MM.1S (cell line): ENCODE measurements around the gene PALM3.
A peak's percentile ranks its signal among the peaks of the same experiment; 100 is the strongest.

Source experiments
- DNase-seq: peaks from one replicate; pipeline ENCODE4 v3.0.0-alpha.2; 2015
- H2AFZ ChIP-seq: fragments of 300-600 bp; sonication (generic); 2 replicates; pipeline ENCODE4 v1.6.0; 2016; ENCODE audit warnings: antibody characterized with exemption, low read length
- H3F3A ChIP-seq: fragments of 300-600 bp; sonication (generic); 2 replicates; pipeline ENCODE4 v1.6.1; 2016; ENCODE audit warnings: mild to moderate bottlenecking, antibody characterized with exemption, low read length, moderate library complexity, mixed read lengths; ENCODE audit not compliant: insufficient read depth
- H3K27ac ChIP-seq: fragments of 300-600 bp; sonication (generic); 2 replicates; pipeline ENCODE4 v1.5.1; 2016; ENCODE audit warnings: mild to moderate bottlenecking, low read length
- H3K27me3 ChIP-seq: fragments of 300-600 bp; sonication (generic); replicated peaks from 2 replicates; pipeline ENCODE4 v1.6.0; 2016; ENCODE audit warnings: low read length; ENCODE audit not compliant: insufficient read depth
- H3K36me3 ChIP-seq: fragments of 300-600 bp; sonication (generic); replicated peaks from 2 replicates; pipeline ENCODE4 v1.6.1; 2016; ENCODE audit warnings: mild to moderate bottlenecking, low read length, mixed read lengths; ENCODE audit not compliant: insufficient read depth
- H3K4me1 ChIP-seq: fragments of 300-600 bp; sonication (generic); 2 replicates; pipeline ENCODE4 v1.6.1; 2016; ENCODE audit warnings: low read length, mixed read lengths
- H3K4me2 ChIP-seq: fragments of 300-600 bp; sonication (generic); 2 replicates; pipeline ENCODE4 v1.6.0; 2016; ENCODE audit warnings: low read depth, low read length
- H3K4me3 ChIP-seq: fragments of 300-600 bp; sonication (generic); 2 replicates; pipeline ENCODE4 v1.5.1; 2016; ENCODE audit warnings: low read length, mixed read lengths
- H3K79me2 ChIP-seq: fragments of 300-600 bp; sonication (generic); 2 replicates; pipeline ENCODE4 v1.6.1; 2016; ENCODE audit warnings: mixed run types, low read length, mixed read lengths
- H3K9ac ChIP-seq: fragments of 300-600 bp; sonication (generic); 2 replicates; pipeline ENCODE4 v1.6.1; 2016; ENCODE audit warnings: low read length, mixed read lengths
- H3K9me2 ChIP-seq: fragments of 300-600 bp; sonication (generic); replicated peaks from 2 replicates; pipeline ENCODE4 v1.6.1; 2016; ENCODE audit warnings: mild to moderate bottlenecking, low read length, mixed read lengths; ENCODE audit not compliant: insufficient read depth
- H3K9me3 ChIP-seq: fragments of 300-600 bp; sonication (generic); replicated peaks from 2 replicates; pipeline ENCODE4 v1.6.1; 2016; ENCODE audit warnings: mild to moderate bottlenecking, low read length, mixed read lengths; ENCODE audit not compliant: insufficient read depth
- H4K20me1 ChIP-seq: fragments of 300-600 bp; sonication (generic); 2 replicates; pipeline ENCODE4 v1.6.1; 2016; ENCODE audit warnings: mild to moderate bottlenecking, low read length, moderate library complexity, mixed read lengths; ENCODE audit not compliant: insufficient read depth
- CTCF ChIP-seq: fragments of 300-600 bp; sonication (generic); IDR thresholded peaks from 2 replicates; pipeline ENCODE4 v1.5.1; 2016; ENCODE audit warnings: antibody characterized with exemption, low read length, mixed read lengths
- EZH2 ChIP-seq: fragments of 300-600 bp; sonication (generic); optimal IDR thresholded peaks from 2 replicates; pipeline ENCODE3; 2017; ENCODE audit warnings: low read depth, mild to moderate bottlenecking, antibody characterized with exemption, low read length, mixed read lengths
- EZH2phosphoT487 ChIP-seq: fragments of 300-600 bp; sonication (generic); IDR thresholded peaks from 2 replicates; pipeline ENCODE4 v1.6.1; 2018; ENCODE audit warnings: antibody characterized with exemption, low read length

The PALM3 gene

GRCh38 chr19:14058182-14059092, 3.4 kb downstream of the PALM3 start:
- H3K27me3 ChIP-seq = peaks cover 56% of the 10 kb centered on the region
- DNase-seq = no peak
- TF ChIP-seq CTCF (no peak), EZH2phosphoT487 (no peak), EZH2 (no peak)
- H3K9me2 ChIP-seq = no peaks in the 10 kb centered on the region
- H3K79me2 ChIP-seq = no peaks in the 10 kb centered on the region
- H3K9me3 ChIP-seq = no peaks in the 10 kb centered on the region
- H3F3A ChIP-seq = no peaks in the 10 kb centered on the region
- H3K4me2 ChIP-seq = 0 out of 2 replicates have a peak overlapping the region, but pooled peaks have one; percentile 30
- no peak overlapping the region for H2AFZ ChIP-seq
- no peak overlapping the region for H3K4me3 ChIP-seq
- no peaks in the 10 kb centered on the region for H4K20me1 ChIP-seq
- no peak overlapping the region for H3K9ac ChIP-seq
- no peak overlapping the region for H3K27ac ChIP-seq
- H3K36me3 ChIP-seq = no peaks in the 10 kb centered on the region
- H3K4me1 ChIP-seq = no peaks in the 10 kb centered on the region; the same call in 1 of the 2 replicates

GRCh38 chr19:14056741-14057356, 5.0 kb downstream of the PALM3 start:
- H3K4me3 ChIP-seq = no peak overlapping the region
- no peak overlapping the region for H2AFZ ChIP-seq

GRCh38 chr19:14056069-14056666, 5.7 kb downstream of the PALM3 start:
- no peak for DNase-seq
- H3K36me3 ChIP-seq = no peaks in the 10 kb centered on the region
- no peaks in the 10 kb centered on the region for H3K9me2 ChIP-seq
- H3K9me3 ChIP-seq = no peaks in the 10 kb centered on the region
- no peaks in the 10 kb centered on the region; the same call in 1 of the 2 replicates for H3K4me1 ChIP-seq
- H2AFZ ChIP-seq = no peak overlapping the region
- no peaks in the 10 kb centered on the region for H3F3A ChIP-seq
- no peak overlapping the region for H3K9ac ChIP-seq
- H3K4me3 ChIP-seq = no peak overlapping the region
- H3K4me2 ChIP-seq = no peak overlapping the region
- no peaks in the 10 kb centered on the region for H3K79me2 ChIP-seq
- no peak overlapping the region for H3K27ac ChIP-seq
- TF ChIP-seq CTCF (no peak), EZH2phosphoT487 (no peak), EZH2 (no peak)
- H3K27me3 ChIP-seq = peaks cover 41% of the 10 kb centered on the region
- no peaks in the 10 kb centered on the region for H4K20me1 ChIP-seq

More at GRCh38 chr19:14056741-14057356, 5.0 kb downstream of the PALM3 start:
- Histone ChIP-seq H3K9ac (no peak overlapping the region), H3K27me3 (peaks cover 48% of the 10 kb centered on the region), H3K9me3 (no peaks in the 10 kb centered on the region), H4K20me1 (no peaks in the 10 kb centered on the region), H3K4me1 (no peaks in the 10 kb centered on the region; the same call in 1 of the 2 replicates), H3K4me2 (no peak overlapping the region), H3K79me2 (no peaks in the 10 kb centered on the region), H3K36me3 (no peaks in the 10 kb centered on the region), H3K9me2 (no peaks in the 10 kb centered on the region), H3K27ac (no peak overlapping the region), H3F3A (no peaks in the 10 kb centered on the region)
- DNase-seq = no peak
- TF ChIP-seq EZH2 (no peak), EZH2phosphoT487 (no peak), CTCF (no peak)
